HepG2 (cell line): ENCODE results near the gene WWC1. TPM values are rescaled to one million over a fixed set of nuclear protein-coding genes. Genes with fewer than 3 reads are reported as not detected.

Experiments used
- ATF2 ChIP-seq: sonication (generic); formaldehyde crosslinking; IDR thresholded peaks from 2 replicates; pipeline ENCODE4 v1.4.0; 2020; ENCODE audit warnings: missing genetic modification reagents
- DNMT1 ChIP-seq: sonication (generic); formaldehyde crosslinking; IDR thresholded peaks from 2 replicates; pipeline ENCODE4 v1.5.1; 2020; ENCODE audit warnings: mild to moderate bottlenecking, missing genetic modification reagents
- EEA1 ChIP-seq: sonication (generic); formaldehyde crosslinking; IDR thresholded peaks from 2 replicates; pipeline ENCODE4 v1.5.1; 2020; ENCODE audit warnings: mild to moderate bottlenecking, missing genetic modification reagents, borderline replicate concordance
- KLF12 ChIP-seq: sonication (generic); formaldehyde crosslinking; IDR thresholded peaks from 2 replicates; pipeline ENCODE4 v1.4.0; 2020; ENCODE audit warnings: missing genetic modification reagents, borderline replicate concordance
- PCBP2 ChIP-seq: fragments of 200-400 bp; formaldehyde crosslinking; optimal IDR thresholded peaks from 2 replicates; pipeline ENCODE3; 2018; ENCODE audit warnings: low read length, low read depth; ENCODE audit not compliant: poor library complexity, severe bottlenecking
- ZFP91 ChIP-seq: sonication (generic); formaldehyde crosslinking; IDR thresholded peaks from 2 replicates; pipeline ENCODE4 v1.9.0; 2022; ENCODE audit warnings: missing genetic modification reagents, mild to moderate bottlenecking, borderline replicate concordance
- ZNF343 ChIP-seq: sonication (generic); formaldehyde crosslinking; IDR thresholded peaks from 2 replicates; pipeline ENCODE4 v1.4.0; 2020; ENCODE audit warnings: mild to moderate bottlenecking, missing genetic modification reagents
- ZNF609 ChIP-seq: sonication (generic); formaldehyde crosslinking; IDR thresholded peaks from 2 replicates; pipeline ENCODE4 v1.4.0; 2020; ENCODE audit warnings: mild to moderate bottlenecking, missing genetic modification reagents, borderline replicate concordance
- polyA plus RNA-seq, 8 experiments: library from polyadenylated mRNA; depleted of rRNA in 3 of 8; stranded (reverse) in 7 of 8; unstranded in 1 of 8; fragments of >200 nt; fragmentation: Illumina TruSeq in 4 of 8; extraction: Trizol in 4 of 8; gene quantifications; 2 replicates each; pipeline versions ENCODE4 v1.2.1 to v1.2.3, GENCODE V29; 2011 to 2016; ENCODE audit warnings: low read depth in 4 of 8, missing spikeins in 1 of 8, mixed read lengths in 1 of 8; ENCODE audit not compliant: insufficient read depth in 1 of 8
- total RNA-seq, 5 experiments: library from RNA; depleted of rRNA; stranded (reverse); fragments of >200 nt; fragmentation: Illumina TruSeq; extraction: Trizol; gene quantifications; 2 replicates each; pipeline ENCODE4 v1.2.3, GENCODE V29; 2016; ENCODE audit warnings: low read depth in 1 of 5
- TF ChIP-seq, protein P1 (sequence below): sonication (generic); formaldehyde crosslinking; IDR thresholded peaks from 2 replicates; pipeline ENCODE4 v1.4.0; 2020; ENCODE audit warnings: mild to moderate bottlenecking, missing genetic modification reagents

The WWC1 gene
- total and polyA plus RNA-seq, 2 of the 13 experiments (the other 11 are each of a cell fraction or from before 2014, with no cell fraction given), result 8.3 to 17.9 TPM

DNA sequence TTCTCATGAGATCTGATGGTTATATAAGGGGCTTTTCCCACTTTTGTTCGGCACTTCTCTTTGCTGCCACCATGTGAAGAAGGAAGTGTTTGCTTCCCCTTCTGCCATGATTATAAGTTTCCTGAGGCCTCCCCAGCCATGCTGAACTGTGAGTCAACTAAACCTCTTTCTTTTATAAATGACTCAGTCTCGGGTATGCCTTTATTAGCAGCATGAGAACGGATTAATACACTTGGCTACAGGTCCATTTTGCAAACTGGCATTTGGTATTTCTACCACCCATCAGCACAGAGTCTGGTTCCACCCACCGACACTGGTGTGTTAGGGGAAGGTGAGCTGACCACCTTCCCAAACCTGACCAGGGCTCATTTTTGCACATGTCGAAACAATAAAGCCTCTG is 146.9 kb downstream of the WWC1 start (continued):
- no peak for TF ChIP-seq EEA1 (CRISPR knock-in tag)
- no peak for TF ChIP-seq DNMT1 (CRISPR knock-in tag)
- no peak for TF ChIP-seq ATF2 (CRISPR knock-in tag)
- no peak for TF ChIP-seq KLF12 (CRISPR knock-in tag)
- TF ChIP-seq, protein P1, sequence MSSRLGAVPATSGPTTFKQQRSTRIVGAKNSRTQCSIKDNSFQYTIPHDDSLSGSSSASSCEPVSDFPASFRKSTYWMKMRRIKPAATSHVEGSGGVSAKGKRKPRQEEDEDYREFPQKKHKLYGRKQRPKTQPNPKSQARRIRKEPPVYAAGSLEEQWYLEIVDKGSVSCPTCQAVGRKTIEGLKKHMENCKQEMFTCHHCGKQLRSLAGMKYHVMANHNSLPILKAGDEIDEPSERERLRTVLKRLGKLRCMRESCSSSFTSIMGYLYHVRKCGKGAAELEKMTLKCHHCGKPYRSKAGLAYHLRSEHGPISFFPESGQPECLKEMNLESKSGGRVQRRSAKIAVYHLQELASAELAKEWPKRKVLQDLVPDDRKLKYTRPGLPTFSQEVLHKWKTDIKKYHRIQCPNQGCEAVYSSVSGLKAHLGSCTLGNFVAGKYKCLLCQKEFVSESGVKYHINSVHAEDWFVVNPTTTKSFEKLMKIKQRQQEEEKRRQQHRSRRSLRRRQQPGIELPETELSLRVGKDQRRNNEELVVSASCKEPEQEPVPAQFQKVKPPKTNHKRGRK, result no peak
- no peak for TF ChIP-seq ZFP91 (CRISPR knock-in tag)
- no peak for TF ChIP-seq ZNF609
- TF ChIP-seq ZNF343 (CRISPR knock-in tag), result no peak
- no peak for TF ChIP-seq PCBP2
